HG03439 (cell line): ENCODE results near the gene GABRQ.
"Not testable (repeated sequence)": the region's sequence is repeated elsewhere in the genome, so short reads cannot be mapped to it uniquely, and the experiment has no call there.

Experiments used
- ATAC-seq: cut with Tn5 transposase; IDR thresholded peaks from one replicate; pipeline ENCODE4 v1.9.1; 2021; ENCODE audit warnings: mild to moderate bottlenecking, moderate library complexity; ENCODE audit not compliant: unreplicated experiment

Gene GABRQ

GRCh38 chrX:152656890-152657289 lies 19.2 kb downstream of the GABRQ start:
- no peak for ATAC-seq

GRCh38 chrX:152658302-152658701 lies 20.6 kb downstream of the GABRQ start:
- ATAC-seq, result no peak

- ATAC-seq, result no peak
These were observed 25.4 kb downstream of the GABRQ start for GRCh38 chrX:152663086-152663485.

GRCh38 chrX:152674135-152674534 lies 36.4 kb downstream of the GABRQ start:
- no peak for ATAC-seq

GRCh38 chrX:152674652-152675051 lies 37.0 kb downstream of the GABRQ start:
- not testable (repeated sequence) for ATAC-seq

- peak; percentile 54 for ATAC-seq
These were observed 43.3 kb downstream of the GABRQ start for GRCh38 chrX:152681012-152681411.

- ATAC-seq, result not testable (repeated sequence)
These were observed 60.5 kb downstream of the GABRQ start, which contains the start of gene MAGEA3 for GRCh38 chrX:152697952-152698931. Gene MAGEA3, plus strand, starts transcription at chrX:152698794. Its CDS starts 2,039 bp downstream, at chrX:152700833.

- ATAC-seq, result not testable (repeated sequence)
These were observed 62.7 kb downstream of the GABRQ start for GRCh38 chrX:152700390-152700789.

- not testable (repeated sequence) for ATAC-seq
These were observed 68.8 kb downstream of the GABRQ start for GRCh38 chrX:152706500-152706899.
